ENCODE results near the gene TAS1R1.

Gene TAS1R1

DNA sequence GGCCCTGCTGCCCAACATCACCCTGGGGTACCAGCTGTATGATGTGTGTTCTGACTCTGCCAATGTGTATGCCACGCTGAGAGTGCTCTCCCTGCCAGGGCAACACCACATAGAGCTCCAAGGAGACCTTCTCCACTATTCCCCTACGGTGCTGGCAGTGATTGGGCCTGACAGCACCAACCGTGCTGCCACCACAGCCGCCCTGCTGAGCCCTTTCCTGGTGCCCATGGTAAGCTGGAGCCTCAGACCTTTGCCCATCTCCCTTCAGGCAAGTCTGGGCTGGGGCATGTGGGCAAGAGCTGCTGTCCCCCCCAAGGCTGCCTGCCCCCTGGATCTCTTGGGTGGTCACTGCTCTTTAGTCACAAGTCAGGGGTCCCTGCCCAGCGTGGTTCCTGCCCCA lies 15.9 kb downstream of the TAS1R1 start:
- H3K4me1 ChIP-seq: no peaks in the 10 kb centered on the region
- peaks cover 20% of the 10 kb centered on the region for H3K27me3 ChIP-seq (ENCODE audit: low read depth)
- in situ Hi-C loops (cut with MboI; ENCODE audit: low sequenced_read_pairs): no loop called here
- no peak for DNase-seq (ENCODE audit: low spot score in 2 of 2)
- no peak overlapping the region for H3K4me3 ChIP-seq
- no peaks in the 10 kb centered on the region for H3K36me3 ChIP-seq (replicated peaks)
- no peaks in the 10 kb centered on the region for H3K9me3 ChIP-seq

DNA sequence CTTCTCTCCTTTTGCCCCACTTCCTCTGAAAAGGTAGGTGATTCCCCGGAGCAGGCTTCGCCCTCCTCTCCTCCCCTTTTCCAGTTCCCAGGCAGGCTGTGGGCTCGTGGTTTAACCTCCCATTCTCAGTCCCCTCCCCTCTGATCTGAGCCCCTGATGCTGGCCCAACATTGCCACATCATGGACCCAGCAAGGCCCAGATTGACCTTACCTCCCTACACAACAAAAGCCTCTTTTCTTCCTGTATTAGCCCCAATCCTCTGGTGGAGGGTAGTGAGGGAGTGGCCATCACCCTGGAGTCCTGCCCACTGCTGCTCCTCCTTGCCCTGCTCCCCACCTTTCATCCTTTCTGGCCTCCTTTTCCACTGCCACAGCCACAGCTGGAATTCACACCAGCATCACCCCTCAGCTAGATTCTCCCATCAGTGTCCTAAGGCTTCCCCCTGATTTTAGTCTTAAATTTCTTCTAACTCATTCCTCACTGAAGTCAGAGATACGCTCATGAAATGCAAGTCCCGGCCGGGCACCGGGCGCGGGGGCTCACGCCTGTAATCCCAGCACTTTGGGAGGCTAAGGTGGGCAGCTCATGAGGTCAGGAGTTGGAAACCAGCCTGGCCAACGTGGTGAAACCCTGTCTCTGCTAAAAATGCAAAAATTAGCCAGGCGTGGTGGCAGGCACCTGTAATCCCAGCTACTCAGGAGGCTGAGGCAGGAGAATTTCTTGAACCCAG lies 17.7 kb downstream of the TAS1R1 start:
- Histone ChIP-seq H3K36me3 (replicated peaks) (no peaks in the 10 kb centered on the region), H3K4me1 (no peaks in the 10 kb centered on the region), H3K27me3 (ENCODE audit: low read depth) (peaks cover 18% of the 10 kb centered on the region), H3K9me3 (no peaks in the 10 kb centered on the region), H3K4me3 (no peak overlapping the region)
- no peak for DNase-seq (ENCODE audit: low spot score in 2 of 2)
- in situ Hi-C loops (cut with MboI; ENCODE audit: low sequenced_read_pairs): no loop called here

DNA sequence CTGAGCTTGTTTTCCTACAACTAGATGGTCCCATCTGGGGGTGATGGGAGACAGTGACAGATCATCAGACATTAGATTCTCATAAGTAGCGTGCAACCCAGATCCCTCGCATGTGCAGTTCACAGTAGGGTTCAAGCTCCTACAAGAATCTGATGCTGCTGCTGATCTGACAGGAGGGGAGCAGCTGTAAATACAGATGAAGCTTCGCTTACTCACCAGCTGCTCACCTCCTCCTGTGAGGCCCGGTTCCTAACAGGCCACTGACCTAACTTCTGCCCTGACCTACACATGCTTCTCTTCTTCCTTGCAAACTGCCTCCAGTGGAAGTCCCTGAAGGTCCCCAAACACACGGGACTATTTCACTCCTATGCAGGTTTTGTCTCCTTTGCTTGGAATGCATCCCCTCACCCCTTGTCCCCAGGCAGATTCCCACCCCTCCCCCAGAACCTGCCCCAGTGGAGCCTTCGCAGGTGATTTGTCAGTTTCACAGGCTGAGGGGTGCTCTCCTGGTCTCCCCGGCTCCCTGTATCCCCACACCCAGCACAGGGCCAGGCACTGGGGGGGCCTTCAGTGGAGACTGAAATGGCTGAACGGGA lies 19.0 kb downstream of the TAS1R1 start:
- H3K9me3 ChIP-seq: no peaks in the 10 kb centered on the region
- H3K36me3 ChIP-seq (replicated peaks): no peaks in the 10 kb centered on the region
- no peak for DNase-seq (ENCODE audit: low spot score in 2 of 2)
- in situ Hi-C loops (cut with MboI; ENCODE audit: low sequenced_read_pairs): no loop called here
- H3K4me1 ChIP-seq: no peaks in the 10 kb centered on the region
- no peak overlapping the region for H3K4me3 ChIP-seq
- peaks cover 17% of the 10 kb centered on the region for H3K27me3 ChIP-seq (ENCODE audit: low read depth)

DNA sequence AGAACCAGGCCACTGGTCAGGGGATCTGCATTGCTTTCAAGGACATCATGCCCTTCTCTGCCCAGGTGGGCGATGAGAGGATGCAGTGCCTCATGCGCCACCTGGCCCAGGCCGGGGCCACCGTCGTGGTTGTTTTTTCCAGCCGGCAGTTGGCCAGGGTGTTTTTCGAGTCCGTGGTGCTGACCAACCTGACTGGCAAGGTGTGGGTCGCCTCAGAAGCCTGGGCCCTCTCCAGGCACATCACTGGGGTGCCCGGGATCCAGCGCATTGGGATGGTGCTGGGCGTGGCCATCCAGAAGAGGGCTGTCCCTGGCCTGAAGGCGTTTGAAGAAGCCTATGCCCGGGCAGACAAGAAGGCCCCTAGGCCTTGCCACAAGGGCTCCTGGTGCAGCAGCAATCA lies 19.7 kb downstream of the TAS1R1 start:
- Histone ChIP-seq H3K27me3 (ENCODE audit: low read depth) (peaks cover 11% of the 10 kb centered on the region), H3K4me1 (peaks cover 3% of the 10 kb centered on the region; the same call in 1 of the 2 replicates), H3K36me3 (replicated peaks) (no peaks in the 10 kb centered on the region), H3K4me3 (no peak overlapping the region), H3K9me3 (no peaks in the 10 kb centered on the region)
- no peak for DNase-seq (ENCODE audit: low spot score in 2 of 2)
- in situ Hi-C loops (cut with MboI; ENCODE audit: low sequenced_read_pairs): no loop called here

DNA sequence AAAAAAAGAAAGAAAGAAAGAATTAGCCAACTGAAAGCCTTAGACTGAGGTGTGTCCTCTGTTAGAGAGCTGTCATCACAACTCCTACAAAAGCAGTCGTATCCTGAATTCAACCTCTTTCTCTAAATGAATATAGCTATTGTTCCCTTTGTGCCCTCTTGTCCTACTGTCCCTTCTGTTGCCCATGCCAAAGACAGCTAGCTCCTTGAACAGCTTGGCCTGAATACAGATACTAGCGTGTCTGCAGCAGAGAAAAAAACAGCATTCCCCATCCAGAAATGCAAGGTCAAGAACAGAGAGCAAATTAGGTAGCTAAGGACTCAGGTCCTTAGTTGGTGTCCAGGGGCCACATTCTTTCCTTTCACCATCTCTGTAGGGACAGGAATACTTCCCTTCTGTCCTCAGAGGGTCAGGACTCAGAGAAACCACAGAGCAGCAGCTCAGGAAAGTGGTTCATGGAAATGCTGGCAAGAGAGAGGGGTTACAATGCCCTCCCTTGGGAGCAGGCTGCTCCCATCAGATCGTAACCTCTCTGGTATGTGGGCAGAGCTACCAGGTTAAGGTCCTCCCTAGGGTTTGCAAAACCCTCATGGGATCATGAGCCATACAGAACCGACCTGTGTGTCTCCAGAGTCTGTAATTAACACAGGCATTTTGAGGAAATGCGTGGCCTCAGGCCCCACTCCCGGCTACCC lies 22.9 kb downstream of the TAS1R1 start:
- Histone ChIP-seq H3K9me3 (no peaks in the 10 kb centered on the region), H3K4me1 (peaks cover 11% of the 10 kb centered on the region), H3K4me3 (no peak overlapping the region), H3K36me3 (replicated peaks) (peaks cover 3% of the 10 kb centered on the region; the same call in 1 of the 2 replicates), H3K27me3 (ENCODE audit: low read depth) (no peaks in the 10 kb centered on the region)
- DNase-seq (ENCODE audit: low spot score in 2 of 2): no peak
- in situ Hi-C loops (cut with MboI; ENCODE audit: low sequenced_read_pairs): no loop called here

DNA sequence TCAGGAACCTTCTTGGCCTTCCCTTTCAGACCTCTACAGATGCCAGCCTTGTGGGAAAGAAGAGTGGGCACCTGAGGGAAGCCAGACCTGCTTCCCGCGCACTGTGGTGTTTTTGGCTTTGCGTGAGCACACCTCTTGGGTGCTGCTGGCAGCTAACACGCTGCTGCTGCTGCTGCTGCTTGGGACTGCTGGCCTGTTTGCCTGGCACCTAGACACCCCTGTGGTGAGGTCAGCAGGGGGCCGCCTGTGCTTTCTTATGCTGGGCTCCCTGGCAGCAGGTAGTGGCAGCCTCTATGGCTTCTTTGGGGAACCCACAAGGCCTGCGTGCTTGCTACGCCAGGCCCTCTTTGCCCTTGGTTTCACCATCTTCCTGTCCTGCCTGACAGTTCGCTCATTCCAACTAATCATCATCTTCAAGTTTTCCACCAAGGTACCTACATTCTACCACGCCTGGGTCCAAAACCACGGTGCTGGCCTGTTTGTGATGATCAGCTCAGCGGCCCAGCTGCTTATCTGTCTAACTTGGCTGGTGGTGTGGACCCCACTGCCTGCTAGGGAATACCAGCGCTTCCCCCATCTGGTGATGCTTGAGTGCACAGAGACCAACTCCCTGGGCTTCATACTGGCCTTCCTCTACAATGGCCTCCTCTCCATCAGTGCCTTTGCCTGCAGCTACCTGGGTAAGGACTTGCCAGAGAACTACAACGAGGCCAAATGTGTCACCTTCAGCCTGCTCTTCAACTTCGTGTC lies 23.7 kb downstream of the TAS1R1 start:
- Histone ChIP-seq H3K4me1 (peaks cover 11% of the 10 kb centered on the region), H3K4me3 (no peak overlapping the region), H3K36me3 (replicated peaks) (peaks cover 3% of the 10 kb centered on the region; the same call in 1 of the 2 replicates), H3K9me3 (no peaks in the 10 kb centered on the region), H3K27me3 (ENCODE audit: low read depth) (no peaks in the 10 kb centered on the region)
- in situ Hi-C loops (cut with MboI; ENCODE audit: low sequenced_read_pairs): no loop called here
- no peak for DNase-seq (ENCODE audit: low spot score in 2 of 2)

DNA sequence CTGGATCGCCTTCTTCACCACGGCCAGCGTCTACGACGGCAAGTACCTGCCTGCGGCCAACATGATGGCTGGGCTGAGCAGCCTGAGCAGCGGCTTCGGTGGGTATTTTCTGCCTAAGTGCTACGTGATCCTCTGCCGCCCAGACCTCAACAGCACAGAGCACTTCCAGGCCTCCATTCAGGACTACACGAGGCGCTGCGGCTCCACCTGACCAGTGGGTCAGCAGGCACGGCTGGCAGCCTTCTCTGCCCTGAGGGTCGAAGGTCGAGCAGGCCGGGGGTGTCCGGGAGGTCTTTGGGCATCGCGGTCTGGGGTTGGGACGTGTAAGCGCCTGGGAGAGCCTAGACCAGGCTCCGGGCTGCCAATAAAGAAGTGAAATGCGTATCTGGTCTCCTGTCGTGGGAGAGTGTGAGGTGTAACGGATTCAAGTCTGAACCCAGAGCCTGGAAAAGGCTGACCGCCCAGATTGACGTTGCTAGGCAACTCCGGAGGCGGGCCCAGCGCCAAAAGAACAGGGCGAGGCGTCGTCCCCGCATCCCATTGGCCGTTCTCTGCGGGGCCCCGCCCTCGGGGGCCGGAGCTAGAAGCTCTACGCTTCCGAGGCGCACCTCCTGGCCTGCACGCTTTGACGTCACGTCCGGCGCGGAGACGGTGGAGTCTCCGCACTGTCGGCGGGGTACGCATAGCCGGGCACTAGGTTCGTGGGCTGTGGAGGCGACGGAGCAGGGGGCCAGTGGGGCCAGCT lies 24.4 kb downstream of the TAS1R1 start, which contains the start of gene ZBTB48:
Gene ZBTB48 (plus strand): TSS at position 621 of the 745 bp plus-strand sequence. CDS start 616 bp downstream, outside the sequence.
- Histone ChIP-seq H3K4me3 (peak within 1 kb of the TSS; percentile 75), H3K9me3 (no peaks in the 10 kb centered on the region), H3K27me3 (ENCODE audit: low read depth) (no peaks in the 10 kb centered on the region), H3K4me1 (peaks cover 11% of the 10 kb centered on the region), H3K36me3 (replicated peaks) (peaks cover 3% of the 10 kb centered on the region; the same call in 1 of the 2 replicates)
- DNase-seq (ENCODE audit: low spot score in 2 of 2): peak; percentile 94 to 99
- in situ Hi-C loops (cut with MboI; ENCODE audit: low sequenced_read_pairs): no loop called here

DNA sequence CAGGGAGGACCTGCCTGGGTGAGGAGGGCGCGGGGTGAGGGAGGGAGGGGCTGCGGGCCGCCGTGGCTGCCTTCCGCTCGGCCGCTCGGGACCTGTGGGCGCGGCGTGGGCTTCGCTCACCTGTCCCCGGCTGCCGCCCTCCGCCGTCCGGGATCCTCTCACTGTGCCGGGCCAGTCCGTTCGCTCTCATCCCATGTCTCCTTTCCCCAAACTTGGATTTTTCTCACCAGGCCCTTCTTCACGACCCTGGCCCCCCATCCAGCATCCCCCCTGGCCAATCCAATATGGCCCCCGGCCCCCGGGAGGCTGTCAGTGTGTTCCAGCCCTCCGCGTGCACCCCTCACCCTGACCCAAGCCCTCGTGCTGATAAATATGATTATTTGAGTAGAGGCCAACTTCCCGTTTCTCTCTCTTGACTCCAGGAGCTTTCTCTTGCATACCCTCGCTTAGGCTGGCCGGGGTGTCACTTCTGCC lies 25.0 kb downstream of the TAS1R1 start:
- Histone ChIP-seq H3K9me3 (no peaks in the 10 kb centered on the region), H3K27me3 (ENCODE audit: low read depth) (no peaks in the 10 kb centered on the region), H3K4me3 (peak overlapping the region; percentile 75), H3K4me1 (peaks cover 11% of the 10 kb centered on the region), H3K36me3 (replicated peaks) (peaks cover 3% of the 10 kb centered on the region; the same call in 1 of the 2 replicates)
- no peak for DNase-seq (ENCODE audit: low spot score in 2 of 2)
- in situ Hi-C loops (cut with MboI; ENCODE audit: low sequenced_read_pairs): no loop called here

DNA sequence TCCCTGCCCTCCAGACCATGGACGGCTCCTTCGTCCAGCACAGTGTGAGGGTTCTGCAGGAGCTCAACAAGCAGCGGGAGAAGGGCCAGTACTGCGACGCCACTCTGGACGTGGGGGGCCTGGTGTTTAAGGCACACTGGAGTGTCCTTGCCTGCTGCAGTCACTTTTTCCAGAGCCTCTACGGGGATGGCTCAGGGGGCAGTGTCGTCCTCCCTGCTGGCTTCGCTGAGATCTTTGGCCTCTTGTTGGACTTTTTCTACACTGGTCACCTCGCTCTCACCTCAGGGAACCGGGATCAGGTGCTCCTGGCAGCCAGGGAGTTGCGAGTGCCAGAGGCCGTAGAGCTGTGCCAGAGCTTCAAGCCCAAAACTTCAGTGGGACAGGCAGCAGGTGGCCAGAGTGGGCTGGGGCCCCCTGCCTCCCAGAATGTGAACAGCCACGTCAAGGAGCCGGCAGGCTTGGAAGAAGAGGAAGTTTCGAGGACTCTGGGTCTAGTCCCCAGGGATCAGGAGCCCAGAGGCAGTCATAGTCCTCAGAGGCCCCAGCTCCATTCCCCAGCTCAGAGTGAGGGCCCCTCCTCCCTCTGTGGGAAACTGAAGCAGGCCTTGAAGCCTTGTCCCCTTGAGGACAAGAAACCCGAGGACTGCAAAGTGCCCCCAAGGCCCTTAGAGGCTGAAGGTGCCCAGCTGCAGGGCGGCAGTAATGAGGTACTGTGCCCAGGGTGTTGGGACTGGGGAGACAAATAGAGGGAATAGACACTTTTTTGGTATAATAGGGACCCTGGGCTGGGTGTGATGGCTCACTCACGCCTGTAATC lies 25.7 kb downstream of the TAS1R1 start:
- in situ Hi-C loops (cut with MboI; ENCODE audit: low sequenced_read_pairs): no loop called here
- H3K36me3 ChIP-seq (replicated peaks): peaks cover 6% of the 10 kb centered on the region
- no peaks in the 10 kb centered on the region for H3K9me3 ChIP-seq
- peaks cover 11% of the 10 kb centered on the region for H3K4me1 ChIP-seq
- peak overlapping the region; percentile 75 for H3K4me3 ChIP-seq
- DNase-seq (ENCODE audit: low spot score in 2 of 2): peak; percentile 30 to 68
- no peaks in the 10 kb centered on the region for H3K27me3 ChIP-seq (ENCODE audit: low read depth)

DNA sequence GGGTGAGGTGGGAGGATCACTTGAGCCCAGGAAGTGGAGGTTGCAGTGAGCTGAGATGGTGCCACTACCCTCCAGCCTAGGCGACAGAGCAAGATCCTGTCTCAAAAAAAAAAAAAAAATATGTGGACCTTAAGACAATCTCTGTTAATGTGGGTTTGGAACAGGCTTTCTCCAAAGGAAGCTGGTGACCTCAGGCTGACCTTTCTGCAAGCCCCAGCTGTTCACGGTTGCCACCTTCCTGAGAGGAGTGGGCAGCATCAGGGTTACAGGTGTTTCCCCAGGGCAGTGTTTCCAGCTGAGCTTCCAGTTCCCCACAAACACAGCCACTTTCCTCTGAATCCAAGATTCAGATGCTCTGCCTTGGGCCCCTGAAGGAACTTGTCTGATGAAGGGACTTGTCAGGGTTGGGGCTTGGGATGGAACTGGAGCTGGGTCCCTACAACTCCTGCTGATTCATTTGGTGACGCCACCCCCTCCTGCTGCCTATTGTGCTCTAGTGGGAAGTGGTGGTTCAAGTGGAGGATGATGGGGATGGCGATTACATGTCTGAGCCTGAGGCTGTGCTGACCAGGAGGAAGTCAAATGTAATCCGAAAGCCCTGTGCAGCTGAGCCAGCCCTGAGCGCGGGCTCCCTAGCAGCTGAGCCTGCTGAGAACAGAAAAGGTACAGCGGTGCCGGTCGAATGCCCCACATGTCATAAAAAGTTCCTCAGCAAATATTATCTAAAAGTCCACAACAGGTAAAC lies 26.6 kb downstream of the TAS1R1 start:
- in situ Hi-C loops (cut with MboI; ENCODE audit: low sequenced_read_pairs): no loop called here
- H3K4me3 ChIP-seq: no peak overlapping the region
- H3K36me3 ChIP-seq (replicated peaks): peaks cover 9% of the 10 kb centered on the region
- no peaks in the 10 kb centered on the region for H3K9me3 ChIP-seq
- peaks cover 11% of the 10 kb centered on the region for H3K4me1 ChIP-seq
- DNase-seq (ENCODE audit: low spot score in 2 of 2): no peak
- no peaks in the 10 kb centered on the region for H3K27me3 ChIP-seq (ENCODE audit: low read depth)

DNA sequence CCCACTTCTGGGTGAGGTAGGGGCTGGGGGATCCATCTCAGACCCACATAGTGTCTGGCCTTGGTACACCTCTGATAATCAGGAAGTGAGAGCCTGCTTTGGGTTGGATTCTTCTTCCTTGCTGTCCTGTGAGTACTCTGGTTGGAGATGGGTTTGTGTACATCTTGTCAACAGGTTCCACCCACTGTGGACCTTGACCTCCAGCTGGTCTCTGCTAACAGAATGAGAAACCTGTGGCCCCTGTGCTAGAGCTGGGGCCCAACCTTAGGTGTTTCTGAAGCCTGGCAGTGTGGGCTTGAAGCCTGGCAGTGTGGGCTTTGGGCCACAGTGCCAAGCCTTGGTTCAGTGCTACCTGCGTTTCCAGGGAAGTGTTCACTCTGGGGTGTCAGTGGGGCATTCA lies 27.3 kb downstream of the TAS1R1 start:
- no peaks in the 10 kb centered on the region for H3K27me3 ChIP-seq (ENCODE audit: low read depth)
- no peak for DNase-seq (ENCODE audit: low spot score in 2 of 2)
- peaks cover 11% of the 10 kb centered on the region for H3K4me1 ChIP-seq
- no peak overlapping the region for H3K4me3 ChIP-seq
- in situ Hi-C loops (cut with MboI; ENCODE audit: low sequenced_read_pairs): no loop called here
- no peaks in the 10 kb centered on the region for H3K9me3 ChIP-seq
- peaks cover 13% of the 10 kb centered on the region for H3K36me3 ChIP-seq (replicated peaks)
